Measurements from ENCODE around the gene YAE1.

DNA sequence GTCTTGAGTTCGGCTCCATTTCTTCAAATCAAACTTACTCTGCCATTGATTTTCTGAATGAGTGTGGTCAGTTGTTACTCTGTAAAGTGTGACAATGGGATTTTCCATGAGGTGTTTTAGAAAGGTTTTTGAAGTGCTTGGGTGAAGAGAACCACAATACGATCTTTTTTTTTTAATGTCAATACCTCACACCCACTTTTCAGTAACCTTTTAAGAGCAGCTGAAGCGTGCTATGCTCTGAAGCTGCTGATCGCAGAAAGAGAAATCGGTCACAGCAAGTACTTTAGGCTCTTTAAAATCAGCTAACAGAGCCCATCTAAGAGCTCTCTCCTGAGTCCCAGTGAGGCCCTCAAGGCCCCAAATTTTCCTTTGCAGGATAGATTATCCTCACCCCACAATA is 34.4 kb upstream of the YAE1 start:
- TF ChIP-seq, protein P1, sequence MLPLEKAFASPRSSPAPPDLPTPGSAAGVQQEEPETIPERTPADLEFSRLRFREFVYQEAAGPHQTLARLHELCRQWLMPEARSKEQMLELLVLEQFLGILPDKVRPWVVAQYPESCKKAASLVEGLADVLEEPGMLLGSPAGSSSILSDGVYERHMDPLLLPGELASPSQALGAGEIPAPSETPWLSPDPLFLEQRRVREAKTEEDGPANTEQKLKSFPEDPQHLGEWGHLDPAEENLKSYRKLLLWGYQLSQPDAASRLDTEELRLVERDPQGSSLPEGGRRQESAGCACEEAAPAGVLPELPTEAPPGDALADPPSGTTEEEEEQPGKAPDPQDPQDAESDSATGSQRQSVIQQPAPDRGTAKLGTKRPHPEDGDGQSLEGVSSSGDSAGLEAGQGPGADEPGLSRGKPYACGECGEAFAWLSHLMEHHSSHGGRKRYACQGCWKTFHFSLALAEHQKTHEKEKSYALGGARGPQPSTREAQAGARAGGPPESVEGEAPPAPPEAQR (CRISPR knock-in tag; IDR thresholded peaks at IDR 0.05): no peak
- TF ChIP-seq ATF3 (CRISPR knock-in tag; conservative IDR thresholded peaks at IDR 0.05) (no peak), ZNF671 (CRISPR knock-in tag; IDR thresholded peaks at IDR 0.05) (no peak), SP1 (CRISPR knock-in tag; conservative IDR thresholded peaks at IDR 0.05) (no peak), SMAD3 (CRISPR knock-in tag; IDR thresholded peaks at IDR 0.05; ENCODE audit: borderline replicate concordance) (no peak), CREB1 (CRISPR knock-in tag; IDR thresholded peaks at IDR 0.05) (no peak), CREM (CRISPR knock-in tag; IDR thresholded peaks at IDR 0.05) (no peak)
- TF ChIP-seq, protein P2, sequence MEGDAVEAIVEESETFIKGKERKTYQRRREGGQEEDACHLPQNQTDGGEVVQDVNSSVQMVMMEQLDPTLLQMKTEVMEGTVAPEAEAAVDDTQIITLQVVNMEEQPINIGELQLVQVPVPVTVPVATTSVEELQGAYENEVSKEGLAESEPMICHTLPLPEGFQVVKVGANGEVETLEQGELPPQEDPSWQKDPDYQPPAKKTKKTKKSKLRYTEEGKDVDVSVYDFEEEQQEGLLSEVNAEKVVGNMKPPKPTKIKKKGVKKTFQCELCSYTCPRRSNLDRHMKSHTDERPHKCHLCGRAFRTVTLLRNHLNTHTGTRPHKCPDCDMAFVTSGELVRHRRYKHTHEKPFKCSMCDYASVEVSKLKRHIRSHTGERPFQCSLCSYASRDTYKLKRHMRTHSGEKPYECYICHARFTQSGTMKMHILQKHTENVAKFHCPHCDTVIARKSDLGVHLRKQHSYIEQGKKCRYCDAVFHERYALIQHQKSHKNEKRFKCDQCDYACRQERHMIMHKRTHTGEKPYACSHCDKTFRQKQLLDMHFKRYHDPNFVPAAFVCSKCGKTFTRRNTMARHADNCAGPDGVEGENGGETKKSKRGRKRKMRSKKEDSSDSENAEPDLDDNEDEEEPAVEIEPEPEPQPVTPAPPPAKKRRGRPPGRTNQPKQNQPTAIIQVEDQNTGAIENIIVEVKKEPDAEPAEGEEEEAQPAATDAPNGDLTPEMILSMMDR (IDR thresholded peaks at IDR 0.05): no peak

Data from WTC11 (cell line).